H1 (cell line): ENCODE measurements around the gene DES. TPM values are rescaled to one million over a fixed set of nuclear protein-coding genes. Genes with fewer than 3 reads are reported as not detected.

Experiments
- EGR1 ChIP-seq: IDR thresholded peaks from 2 replicates; pipeline ENCODE4 v1.6.1; 2011; ENCODE audit warnings: low read depth, low read length, borderline replicate concordance
- EZH2 ChIP-seq: fragments of 200-600 bp; sonication (generic); IDR thresholded peaks from 2 replicates; pipeline ENCODE4 v1.7.1; 2012; ENCODE audit warnings: low read depth, mild to moderate bottlenecking, moderate library complexity, low read length, inconsistent platforms; ENCODE audit not compliant: severe bottlenecking
- KDM5A ChIP-seq: fragments of 200-600 bp; IDR thresholded peaks from 2 replicates; pipeline ENCODE4 v1.7.1; 2012; ENCODE audit warnings: mild to moderate bottlenecking, low read length, inconsistent platforms, mixed read lengths
- PHF8 ChIP-seq: fragments of 200-600 bp; sonication (generic); conservative IDR thresholded peaks from 2 replicates; pipeline ENCODE4 v1.7.1; 2012; ENCODE audit warnings: low read depth, mild to moderate bottlenecking, inconsistent platforms, low read length, moderate library complexity
- RBBP5 ChIP-seq: IDR thresholded peaks from 2 replicates; pipeline ENCODE4 v1.7.1; 2012; ENCODE audit warnings: low read depth, mild to moderate bottlenecking, inconsistent platforms, low read length, moderate library complexity, borderline replicate concordance
- RNF2 ChIP-seq: fragments of 200-900, 300-1000 bp; sonication (generic); IDR thresholded peaks from 2 replicates; pipeline ENCODE4 v1.7.1; 2016; ENCODE audit warnings: borderline replicate concordance, low read depth, mild to moderate bottlenecking, antibody characterized with exemption, low read length; ENCODE audit not compliant: poor library complexity, severe bottlenecking; ENCODE audit errors: missing control alignments
- SUZ12 ChIP-seq: fragments of 200-600 bp; sonication (generic); IDR thresholded peaks from 2 replicates; pipeline ENCODE4 v1.6.1; 2012; ENCODE audit warnings: mild to moderate bottlenecking, inconsistent platforms, low read length, moderate library complexity, mixed read lengths
- ZNF274 ChIP-seq: IDR thresholded peaks from 2 replicates; pipeline ENCODE4 v1.7.0; 2012; ENCODE audit warnings: low read length, borderline replicate concordance; ENCODE audit errors: extremely low read depth
- polyA plus RNA-seq, 7 experiments: library from polyadenylated mRNA; depleted of rRNA in 3 of 7; stranded (reverse) in 5 of 7; unstranded in 2 of 7; fragments of >200 nt in 5 of 7; fragments of 200-250 nt in 2 of 7; gene quantifications; 1 replicate in 5 of 7; 2 replicates in 1 of 7; 4 replicates in 1 of 7; pipeline versions ENCODE4 v1.2.1 to v1.2.3, GENCODE V29; 2011 to 2013; ENCODE audit warnings: missing spikeins in 2 of 7, mixed read lengths in 2 of 7
- total RNA-seq: library from RNA; stranded (reverse); fragmentation: NEBNext Ultra II Directional; extraction: Animal tissue kit (Norgen Biotek cat#: 25700); gene quantifications from 2 replicates; pipeline ENCODE4 v1.2.1, GENCODE V29; 2021
- TF ChIP-seq, protein P1 (sequence below): fragments of 300-600 bp; sonication (generic); IDR thresholded peaks from 2 replicates; pipeline ENCODE4 v1.7.1; 2012; ENCODE audit warnings: low read length, moderate library complexity, mild to moderate bottlenecking, inconsistent platforms; ENCODE audit not compliant: insufficient replicate concordance
- TF ChIP-seq, protein P2 (sequence below): IDR thresholded peaks from 2 replicates; pipeline ENCODE4 v1.6.1; 2011; ENCODE audit warnings: low read length, improper control_type of control experiment

DES gene
- total and polyA plus RNA-seq, 2 of the 8 experiments (the other 6 are each of a cell fraction or from before 2014, with no cell fraction given) = 1.8 to 4.3 TPM

DNA sequence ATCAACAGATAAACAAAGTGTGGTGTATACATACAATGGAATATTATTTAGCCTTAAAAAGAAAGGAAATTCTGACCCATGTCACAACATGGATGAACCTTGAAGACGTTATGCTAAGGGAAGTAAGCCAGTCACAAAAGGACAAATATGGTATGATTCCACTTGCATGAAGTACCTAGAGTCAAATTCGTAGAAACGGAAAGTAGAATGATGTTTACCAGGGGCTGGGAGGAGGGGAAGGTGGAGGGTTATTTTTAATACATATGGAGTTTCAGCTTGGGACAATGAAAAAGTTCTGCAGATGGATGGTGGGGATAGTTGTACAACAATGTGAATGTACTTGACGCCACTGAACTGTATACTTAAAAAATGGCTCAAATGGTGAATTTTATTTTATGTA lies 3.3 kb upstream of the DES start (continued):
- TF ChIP-seq, protein P1, sequence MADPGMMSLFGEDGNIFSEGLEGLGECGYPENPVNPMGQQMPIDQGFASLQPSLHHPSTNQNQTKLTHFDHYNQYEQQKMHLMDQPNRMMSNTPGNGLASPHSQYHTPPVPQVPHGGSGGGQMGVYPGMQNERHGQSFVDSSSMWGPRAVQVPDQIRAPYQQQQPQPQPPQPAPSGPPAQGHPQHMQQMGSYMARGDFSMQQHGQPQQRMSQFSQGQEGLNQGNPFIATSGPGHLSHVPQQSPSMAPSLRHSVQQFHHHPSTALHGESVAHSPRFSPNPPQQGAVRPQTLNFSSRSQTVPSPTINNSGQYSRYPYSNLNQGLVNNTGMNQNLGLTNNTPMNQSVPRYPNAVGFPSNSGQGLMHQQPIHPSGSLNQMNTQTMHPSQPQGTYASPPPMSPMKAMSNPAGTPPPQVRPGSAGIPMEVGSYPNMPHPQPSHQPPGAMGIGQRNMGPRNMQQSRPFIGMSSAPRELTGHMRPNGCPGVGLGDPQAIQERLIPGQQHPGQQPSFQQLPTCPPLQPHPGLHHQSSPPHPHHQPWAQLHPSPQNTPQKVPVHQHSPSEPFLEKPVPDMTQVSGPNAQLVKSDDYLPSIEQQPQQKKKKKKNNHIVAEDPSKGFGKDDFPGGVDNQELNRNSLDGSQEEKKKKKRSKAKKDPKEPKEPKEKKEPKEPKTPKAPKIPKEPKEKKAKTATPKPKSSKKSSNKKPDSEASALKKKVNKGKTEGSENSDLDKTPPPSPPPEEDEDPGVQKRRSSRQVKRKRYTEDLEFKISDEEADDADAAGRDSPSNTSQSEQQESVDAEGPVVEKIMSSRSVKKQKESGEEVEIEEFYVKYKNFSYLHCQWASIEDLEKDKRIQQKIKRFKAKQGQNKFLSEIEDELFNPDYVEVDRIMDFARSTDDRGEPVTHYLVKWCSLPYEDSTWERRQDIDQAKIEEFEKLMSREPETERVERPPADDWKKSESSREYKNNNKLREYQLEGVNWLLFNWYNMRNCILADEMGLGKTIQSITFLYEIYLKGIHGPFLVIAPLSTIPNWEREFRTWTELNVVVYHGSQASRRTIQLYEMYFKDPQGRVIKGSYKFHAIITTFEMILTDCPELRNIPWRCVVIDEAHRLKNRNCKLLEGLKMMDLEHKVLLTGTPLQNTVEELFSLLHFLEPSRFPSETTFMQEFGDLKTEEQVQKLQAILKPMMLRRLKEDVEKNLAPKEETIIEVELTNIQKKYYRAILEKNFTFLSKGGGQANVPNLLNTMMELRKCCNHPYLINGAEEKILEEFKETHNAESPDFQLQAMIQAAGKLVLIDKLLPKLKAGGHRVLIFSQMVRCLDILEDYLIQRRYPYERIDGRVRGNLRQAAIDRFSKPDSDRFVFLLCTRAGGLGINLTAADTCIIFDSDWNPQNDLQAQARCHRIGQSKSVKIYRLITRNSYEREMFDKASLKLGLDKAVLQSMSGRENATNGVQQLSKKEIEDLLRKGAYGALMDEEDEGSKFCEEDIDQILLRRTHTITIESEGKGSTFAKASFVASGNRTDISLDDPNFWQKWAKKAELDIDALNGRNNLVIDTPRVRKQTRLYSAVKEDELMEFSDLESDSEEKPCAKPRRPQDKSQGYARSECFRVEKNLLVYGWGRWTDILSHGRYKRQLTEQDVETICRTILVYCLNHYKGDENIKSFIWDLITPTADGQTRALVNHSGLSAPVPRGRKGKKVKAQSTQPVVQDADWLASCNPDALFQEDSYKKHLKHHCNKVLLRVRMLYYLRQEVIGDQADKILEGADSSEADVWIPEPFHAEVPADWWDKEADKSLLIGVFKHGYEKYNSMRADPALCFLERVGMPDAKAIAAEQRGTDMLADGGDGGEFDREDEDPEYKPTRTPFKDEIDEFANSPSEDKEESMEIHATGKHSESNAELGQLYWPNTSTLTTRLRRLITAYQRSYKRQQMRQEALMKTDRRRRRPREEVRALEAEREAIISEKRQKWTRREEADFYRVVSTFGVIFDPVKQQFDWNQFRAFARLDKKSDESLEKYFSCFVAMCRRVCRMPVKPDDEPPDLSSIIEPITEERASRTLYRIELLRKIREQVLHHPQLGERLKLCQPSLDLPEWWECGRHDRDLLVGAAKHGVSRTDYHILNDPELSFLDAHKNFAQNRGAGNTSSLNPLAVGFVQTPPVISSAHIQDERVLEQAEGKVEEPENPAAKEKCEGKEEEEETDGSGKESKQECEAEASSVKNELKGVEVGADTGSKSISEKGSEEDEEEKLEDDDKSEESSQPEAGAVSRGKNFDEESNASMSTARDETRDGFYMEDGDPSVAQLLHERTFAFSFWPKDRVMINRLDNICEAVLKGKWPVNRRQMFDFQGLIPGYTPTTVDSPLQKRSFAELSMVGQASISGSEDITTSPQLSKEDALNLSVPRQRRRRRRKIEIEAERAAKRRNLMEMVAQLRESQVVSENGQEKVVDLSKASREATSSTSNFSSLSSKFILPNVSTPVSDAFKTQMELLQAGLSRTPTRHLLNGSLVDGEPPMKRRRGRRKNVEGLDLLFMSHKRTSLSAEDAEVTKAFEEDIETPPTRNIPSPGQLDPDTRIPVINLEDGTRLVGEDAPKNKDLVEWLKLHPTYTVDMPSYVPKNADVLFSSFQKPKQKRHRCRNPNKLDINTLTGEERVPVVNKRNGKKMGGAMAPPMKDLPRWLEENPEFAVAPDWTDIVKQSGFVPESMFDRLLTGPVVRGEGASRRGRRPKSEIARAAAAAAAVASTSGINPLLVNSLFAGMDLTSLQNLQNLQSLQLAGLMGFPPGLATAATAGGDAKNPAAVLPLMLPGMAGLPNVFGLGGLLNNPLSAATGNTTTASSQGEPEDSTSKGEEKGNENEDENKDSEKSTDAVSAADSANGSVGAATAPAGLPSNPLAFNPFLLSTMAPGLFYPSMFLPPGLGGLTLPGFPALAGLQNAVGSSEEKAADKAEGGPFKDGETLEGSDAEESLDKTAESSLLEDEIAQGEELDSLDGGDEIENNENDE = no peak
- TF ChIP-seq ZNF274 (no peak), KDM5A (no peak), EGR1 (no peak), RNF2 (no peak), PHF8 (no peak), SUZ12 (no peak), RBBP5 (no peak), EZH2 (no peak)
- TF ChIP-seq, protein P2, sequence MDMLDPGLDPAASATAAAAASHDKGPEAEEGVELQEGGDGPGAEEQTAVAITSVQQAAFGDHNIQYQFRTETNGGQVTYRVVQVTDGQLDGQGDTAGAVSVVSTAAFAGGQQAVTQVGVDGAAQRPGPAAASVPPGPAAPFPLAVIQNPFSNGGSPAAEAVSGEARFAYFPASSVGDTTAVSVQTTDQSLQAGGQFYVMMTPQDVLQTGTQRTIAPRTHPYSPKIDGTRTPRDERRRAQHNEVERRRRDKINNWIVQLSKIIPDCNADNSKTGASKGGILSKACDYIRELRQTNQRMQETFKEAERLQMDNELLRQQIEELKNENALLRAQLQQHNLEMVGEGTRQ = no peak
